ENCODE measurements around the gene ZBTB45.

DNA sequence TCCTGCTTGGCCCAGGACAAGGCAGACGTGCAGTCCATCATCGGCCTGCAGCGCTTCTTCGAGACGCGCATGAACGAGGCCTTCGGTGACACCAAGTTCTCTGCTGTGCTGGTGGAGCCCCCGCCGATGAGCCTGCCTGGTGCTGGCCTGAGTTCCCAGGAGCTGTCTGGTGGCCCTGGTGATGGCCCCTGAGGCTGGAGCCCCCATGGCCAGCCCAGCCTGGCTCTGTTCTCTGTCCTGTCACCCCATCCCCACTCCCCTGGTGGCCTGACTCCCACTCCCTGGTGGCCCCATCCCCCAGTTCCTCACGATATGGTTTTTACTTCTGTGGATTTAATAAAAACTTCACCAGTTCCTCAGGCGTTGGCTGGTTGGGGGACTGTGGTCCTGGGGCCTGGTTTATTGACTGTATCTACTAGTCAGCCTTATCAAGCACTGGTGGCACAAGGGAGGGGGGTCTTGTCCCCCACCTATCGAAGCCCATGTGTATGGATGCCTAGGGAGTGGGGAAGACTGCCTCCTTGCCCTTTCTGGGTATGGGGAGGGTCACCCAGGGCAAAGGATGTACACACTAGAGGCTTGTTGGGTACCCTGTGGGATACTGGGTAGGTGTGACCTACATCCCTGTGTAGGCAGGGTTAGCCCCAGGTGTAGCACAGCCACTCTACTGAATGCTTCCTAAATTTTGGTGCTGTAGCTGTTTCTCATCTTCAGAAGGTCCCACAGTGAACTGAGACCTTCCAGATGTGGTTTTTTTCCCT is 30.9 kb upstream of the ZBTB45 start:
- TF ChIP-seq, protein P1, sequence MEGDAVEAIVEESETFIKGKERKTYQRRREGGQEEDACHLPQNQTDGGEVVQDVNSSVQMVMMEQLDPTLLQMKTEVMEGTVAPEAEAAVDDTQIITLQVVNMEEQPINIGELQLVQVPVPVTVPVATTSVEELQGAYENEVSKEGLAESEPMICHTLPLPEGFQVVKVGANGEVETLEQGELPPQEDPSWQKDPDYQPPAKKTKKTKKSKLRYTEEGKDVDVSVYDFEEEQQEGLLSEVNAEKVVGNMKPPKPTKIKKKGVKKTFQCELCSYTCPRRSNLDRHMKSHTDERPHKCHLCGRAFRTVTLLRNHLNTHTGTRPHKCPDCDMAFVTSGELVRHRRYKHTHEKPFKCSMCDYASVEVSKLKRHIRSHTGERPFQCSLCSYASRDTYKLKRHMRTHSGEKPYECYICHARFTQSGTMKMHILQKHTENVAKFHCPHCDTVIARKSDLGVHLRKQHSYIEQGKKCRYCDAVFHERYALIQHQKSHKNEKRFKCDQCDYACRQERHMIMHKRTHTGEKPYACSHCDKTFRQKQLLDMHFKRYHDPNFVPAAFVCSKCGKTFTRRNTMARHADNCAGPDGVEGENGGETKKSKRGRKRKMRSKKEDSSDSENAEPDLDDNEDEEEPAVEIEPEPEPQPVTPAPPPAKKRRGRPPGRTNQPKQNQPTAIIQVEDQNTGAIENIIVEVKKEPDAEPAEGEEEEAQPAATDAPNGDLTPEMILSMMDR (IDR thresholded peaks at IDR 0.05), result no peak
- TF ChIP-seq POLR2A (IDR thresholded peaks at IDR 0.05), result no peak
